GM12874 (cell line): Measurements from ENCODE around the gene DCLK1.

Source experiments
- TF ChIP-seq, protein P1 (sequence below): IDR thresholded peaks from 2 replicates; pipeline ENCODE4 v1.5.1; 2011; ENCODE audit warnings: low read depth, mild to moderate bottlenecking, control low read depth, low read length, moderate library complexity; ENCODE audit not compliant: insufficient read depth

Gene DCLK1

DNA sequence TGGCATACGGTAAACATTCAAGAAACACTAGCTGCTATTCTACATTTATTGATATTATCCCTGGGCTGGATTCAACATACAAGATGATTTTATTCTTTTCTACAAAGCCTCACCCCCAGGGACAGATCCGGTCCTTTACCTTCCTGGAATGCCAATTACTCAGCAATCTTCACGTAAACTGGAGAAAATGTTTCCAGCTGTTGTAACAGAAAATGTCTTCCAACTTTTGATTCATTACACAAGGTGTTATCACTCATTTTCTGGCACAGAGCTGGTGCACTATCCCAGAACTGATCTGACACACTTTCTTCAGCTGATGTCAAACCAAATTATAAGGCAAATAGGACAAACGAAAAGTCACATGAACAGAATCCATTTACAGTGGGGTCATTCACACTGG, 33.1 kb downstream of the DCLK1 start:
- TF ChIP-seq, protein P1, sequence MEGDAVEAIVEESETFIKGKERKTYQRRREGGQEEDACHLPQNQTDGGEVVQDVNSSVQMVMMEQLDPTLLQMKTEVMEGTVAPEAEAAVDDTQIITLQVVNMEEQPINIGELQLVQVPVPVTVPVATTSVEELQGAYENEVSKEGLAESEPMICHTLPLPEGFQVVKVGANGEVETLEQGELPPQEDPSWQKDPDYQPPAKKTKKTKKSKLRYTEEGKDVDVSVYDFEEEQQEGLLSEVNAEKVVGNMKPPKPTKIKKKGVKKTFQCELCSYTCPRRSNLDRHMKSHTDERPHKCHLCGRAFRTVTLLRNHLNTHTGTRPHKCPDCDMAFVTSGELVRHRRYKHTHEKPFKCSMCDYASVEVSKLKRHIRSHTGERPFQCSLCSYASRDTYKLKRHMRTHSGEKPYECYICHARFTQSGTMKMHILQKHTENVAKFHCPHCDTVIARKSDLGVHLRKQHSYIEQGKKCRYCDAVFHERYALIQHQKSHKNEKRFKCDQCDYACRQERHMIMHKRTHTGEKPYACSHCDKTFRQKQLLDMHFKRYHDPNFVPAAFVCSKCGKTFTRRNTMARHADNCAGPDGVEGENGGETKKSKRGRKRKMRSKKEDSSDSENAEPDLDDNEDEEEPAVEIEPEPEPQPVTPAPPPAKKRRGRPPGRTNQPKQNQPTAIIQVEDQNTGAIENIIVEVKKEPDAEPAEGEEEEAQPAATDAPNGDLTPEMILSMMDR, result no peak

DNA sequence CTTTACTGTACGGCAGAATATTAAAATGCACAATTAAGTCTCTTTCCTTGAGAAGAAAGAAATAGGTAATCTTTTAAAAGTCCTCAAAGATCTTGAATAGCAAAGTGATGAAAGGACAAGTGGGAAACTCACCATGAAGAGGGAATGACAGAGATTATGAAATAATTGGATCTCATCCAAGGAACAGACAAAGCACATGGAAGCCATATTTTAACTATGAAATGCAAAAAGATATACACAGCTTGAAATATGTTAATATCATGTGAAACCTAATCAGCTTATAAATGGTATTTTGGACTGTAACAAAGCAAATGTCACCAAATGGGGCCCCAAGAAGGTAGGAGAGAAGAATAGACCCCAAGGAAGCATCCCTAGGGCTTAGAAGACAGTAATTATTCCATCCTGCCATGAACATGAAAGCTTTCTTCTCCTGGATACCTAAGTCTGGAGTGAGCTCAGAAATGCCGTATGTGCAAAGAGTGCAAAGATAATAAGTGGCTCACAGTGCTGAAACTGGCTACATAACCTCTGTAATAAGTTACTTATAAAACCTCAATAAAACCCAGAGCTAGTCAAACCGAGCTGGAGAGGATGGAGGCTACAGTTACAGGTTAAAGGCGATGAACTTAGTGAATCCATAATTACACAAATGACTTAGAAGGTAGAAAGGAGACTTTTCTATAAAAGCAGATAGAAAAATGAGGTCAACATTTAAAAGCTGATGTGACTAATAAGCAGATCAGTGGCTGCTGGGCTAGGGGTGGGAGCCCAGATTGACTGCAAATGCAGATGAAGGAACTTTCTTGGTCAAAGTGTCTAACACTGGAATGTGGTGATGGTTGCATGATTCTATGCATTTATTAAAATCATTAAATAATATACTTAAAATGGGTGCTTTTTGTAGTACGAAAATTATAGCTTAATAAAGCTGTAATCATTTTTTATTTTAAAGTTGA, 34.4 kb downstream of the DCLK1 start:
- TF ChIP-seq, protein P1, result no peak

- TF ChIP-seq, protein P1, result no peak
These were observed 36.7 kb downstream of the DCLK1 start for GRCh38 chr13:36094478-36094877.

GRCh38 chr13:36090592-36090991, 40.6 kb downstream of the DCLK1 start:
- TF ChIP-seq, protein P1, result no peak

- TF ChIP-seq, protein P1, result no peak
These were observed 42.0 kb downstream of the DCLK1 start for GRCh38 chr13:36089130-36089647.

DNA sequence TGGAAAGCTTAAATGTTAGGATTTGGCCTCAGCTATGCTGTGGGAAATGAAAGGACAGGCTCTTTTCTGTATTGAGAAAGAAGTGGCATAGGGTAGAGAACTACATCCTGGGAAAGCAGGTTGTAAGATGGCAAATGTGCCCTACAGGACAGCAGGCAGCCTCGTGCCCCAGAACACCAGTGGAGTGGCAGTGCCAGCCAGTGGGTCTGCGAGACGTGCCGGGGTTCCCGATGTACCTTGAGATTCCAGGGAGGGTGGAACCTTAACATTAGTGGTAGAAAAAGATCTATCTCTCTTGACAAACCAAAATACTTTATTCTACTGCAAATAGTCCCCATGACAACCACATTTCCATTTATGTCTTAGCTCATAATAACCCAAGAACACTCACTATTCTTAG, 42.7 kb downstream of the DCLK1 start:
- TF ChIP-seq, protein P1, result no peak

GRCh38 chr13:36088001-36088400, 43.2 kb downstream of the DCLK1 start:
- TF ChIP-seq, protein P1, result no peak
